Measurements from ENCODE around the gene ZNF853.

ZNF853 gene

GRCh38 chr7:6636741-6637543, 21.5 kb downstream of the ZNF853 start, which contains the start of gene ZNF316:
TSS of gene ZNF316 (plus strand) at chr7:6637318. CDS start at chr7:6642410, 5,092 bp downstream.
- DNase-seq (ENCODE audit: low read depth), result peak; percentile 45

GRCh38 chr7:6637544-6638229, 22.3 kb downstream of the ZNF853 start:
- peak; percentile 38 for DNase-seq (ENCODE audit: low read depth)

GRCh38 chr7:6639032-6639431, 23.6 kb downstream of the ZNF853 start:
- DNase-seq (ENCODE audit: low read depth), result no peak

GRCh38 chr7:6639627-6640026, 24.2 kb downstream of the ZNF853 start:
- no peak for DNase-seq (ENCODE audit: low read depth)

GRCh38 chr7:6640246-6640721, 24.9 kb downstream of the ZNF853 start:
- peak; percentile 29 for DNase-seq (ENCODE audit: low read depth)

DNA sequence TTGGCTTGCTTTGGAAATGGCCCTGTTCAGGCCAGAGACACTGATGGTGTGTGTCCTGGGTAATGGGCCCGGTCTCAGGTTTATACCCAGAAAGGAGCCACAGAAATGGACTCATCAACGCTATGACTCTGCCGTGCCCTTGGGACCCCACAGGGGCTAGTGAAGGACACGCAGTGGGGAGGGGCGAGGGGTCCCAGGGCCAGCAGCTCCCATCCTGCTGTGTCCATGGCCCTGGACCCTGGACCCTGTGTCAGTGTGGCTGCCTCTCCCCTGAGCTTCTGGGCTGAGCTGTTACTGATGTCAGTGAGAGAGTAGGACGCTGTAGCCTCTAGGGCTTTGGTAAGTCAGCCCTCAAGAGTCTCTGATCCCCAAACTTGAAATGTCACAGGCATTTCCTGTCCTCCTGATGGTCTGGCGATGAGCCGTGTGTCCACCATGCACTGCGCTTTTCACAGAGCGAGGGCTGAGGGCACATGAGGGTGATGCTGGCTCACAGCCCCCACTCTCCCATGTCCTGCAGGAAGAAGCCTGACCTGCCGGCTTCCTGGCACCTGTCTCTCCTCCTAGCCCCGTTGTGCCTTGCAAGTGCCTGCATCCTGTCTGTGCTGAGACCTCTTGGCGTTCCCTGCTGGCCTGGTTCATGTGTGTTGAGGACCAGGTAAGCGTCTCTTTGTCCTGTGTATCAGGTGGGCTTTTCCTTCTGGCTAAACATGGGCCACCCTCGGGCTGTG, 26.1 kb downstream of the ZNF853 start:
- no peak for DNase-seq (ENCODE audit: low read depth)

DNA sequence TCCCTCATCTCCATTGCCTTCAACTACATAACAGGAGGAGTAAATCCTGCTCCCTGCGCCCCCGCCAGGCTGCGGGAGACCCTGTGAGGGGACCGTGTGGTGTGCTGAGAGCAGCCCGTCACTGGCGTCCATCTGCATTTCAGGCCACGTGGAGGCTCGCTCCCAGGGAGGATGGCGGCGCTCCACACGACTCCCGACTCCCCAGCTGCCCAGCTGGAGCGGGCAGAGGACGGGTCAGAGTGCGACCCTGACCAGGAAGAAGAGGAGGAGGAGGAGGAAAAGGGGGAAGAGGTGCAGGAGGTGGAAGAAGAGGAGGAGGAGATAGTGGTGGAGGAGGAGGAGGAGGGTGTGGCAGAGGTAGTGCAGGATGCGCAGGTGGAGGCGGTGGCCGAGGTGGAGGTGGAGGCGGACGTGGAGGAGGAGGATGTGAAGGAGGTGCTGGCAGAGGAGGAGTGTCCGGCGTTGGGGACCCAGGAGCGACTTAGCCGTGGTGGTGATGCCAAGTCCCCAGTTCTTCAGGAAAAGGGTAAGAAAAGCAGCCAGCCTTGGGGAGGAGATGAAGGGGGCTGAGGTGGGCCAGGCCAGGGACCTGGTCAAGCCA, 26.9 kb downstream of the ZNF853 start:
- no peak for DNase-seq (ENCODE audit: low read depth)

DNA sequence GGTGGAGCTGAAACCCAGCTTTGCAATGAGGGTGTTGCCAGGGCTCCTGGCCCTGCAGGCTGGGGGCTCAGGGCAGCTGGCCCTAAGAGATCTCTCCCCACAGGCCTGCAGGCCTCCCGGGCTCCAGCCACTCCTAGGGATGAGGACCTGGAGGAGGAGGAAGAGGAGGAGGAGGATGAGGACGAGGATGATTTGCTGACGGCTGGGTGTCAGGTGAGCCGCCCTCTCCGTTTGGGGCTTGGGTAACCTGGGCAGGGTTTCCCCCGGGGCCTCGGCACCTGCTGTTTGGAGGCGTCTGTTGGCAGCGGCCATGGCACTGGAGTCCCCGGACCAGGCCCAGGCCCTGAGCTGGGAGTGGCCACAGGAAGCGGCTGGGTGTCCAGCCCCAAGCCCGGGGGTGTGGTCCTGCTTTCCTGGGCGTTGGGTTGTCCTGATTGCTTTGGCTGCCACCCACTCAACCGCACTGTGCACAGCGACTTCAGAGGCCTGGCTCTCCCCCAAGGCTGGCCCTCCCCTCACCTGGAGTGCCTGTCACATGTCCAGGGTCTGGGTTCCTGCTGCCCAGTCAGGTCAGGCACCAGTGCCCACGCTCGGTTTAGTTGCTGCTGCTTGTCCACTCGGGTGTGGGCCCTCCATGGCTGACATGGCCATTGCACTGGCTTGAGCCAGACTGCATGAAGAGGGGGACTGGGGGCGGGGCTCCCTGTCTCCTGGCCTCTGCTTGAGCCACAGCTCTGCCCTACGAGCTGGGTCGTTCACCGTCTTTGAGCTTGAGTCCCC, 27.6 kb downstream of the ZNF853 start:
- no peak for DNase-seq (ENCODE audit: low read depth)

GRCh38 chr7:6643915-6644625, 28.7 kb downstream of the ZNF853 start:
- DNase-seq (ENCODE audit: low read depth), result no peak

- DNase-seq (ENCODE audit: low read depth), result no peak
Observed at GRCh38 chr7:6644728-6645127, 29.3 kb downstream of the ZNF853 start.

- DNase-seq (ENCODE audit: low read depth), result no peak
Observed at GRCh38 chr7:6646465-6646864, 31.1 kb downstream of the ZNF853 start.

DNA sequence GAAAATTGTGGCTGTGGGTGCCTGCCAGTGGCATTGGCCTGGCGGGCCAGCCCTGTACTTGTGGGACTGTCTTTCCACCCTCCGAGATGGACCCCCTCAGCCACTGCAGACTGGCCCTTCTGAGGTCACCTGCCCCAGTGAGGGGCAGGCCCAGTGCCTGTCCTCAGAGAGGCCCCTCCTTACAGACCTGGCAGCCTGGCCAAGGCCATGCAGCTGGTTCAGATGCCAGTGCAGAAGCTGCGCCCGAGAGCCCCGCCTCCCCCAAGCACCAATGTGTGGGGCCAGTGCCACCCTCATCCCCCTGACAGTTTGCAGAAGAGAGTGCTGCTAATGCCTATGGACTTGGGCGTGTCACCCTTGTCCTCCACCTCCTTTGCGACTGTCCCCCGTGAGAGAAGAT, 31.7 kb downstream of the ZNF853 start:
- DNase-seq (ENCODE audit: low read depth), result no peak

DNA sequence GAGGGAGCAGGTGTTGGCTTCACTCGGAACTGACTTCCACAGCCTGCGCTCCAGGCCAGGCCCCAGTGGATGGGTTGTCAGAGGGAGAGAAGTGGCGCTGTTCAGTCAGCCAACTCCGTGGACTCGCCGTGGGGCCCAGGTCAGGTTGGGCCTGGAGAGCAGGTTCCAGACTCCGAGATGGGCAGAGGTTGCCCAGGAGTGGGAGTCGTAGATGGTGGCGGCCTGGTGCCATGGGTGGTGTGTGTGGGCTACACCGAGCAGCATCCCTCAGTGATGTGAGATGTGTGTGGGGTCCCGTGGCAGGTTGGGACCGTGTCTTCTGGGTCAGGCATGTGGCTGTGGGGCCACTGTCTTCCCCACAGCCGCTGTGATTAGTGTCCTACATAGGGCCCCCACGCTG, 32.1 kb downstream of the ZNF853 start:
- DNase-seq (ENCODE audit: low read depth), result no peak

DNA sequence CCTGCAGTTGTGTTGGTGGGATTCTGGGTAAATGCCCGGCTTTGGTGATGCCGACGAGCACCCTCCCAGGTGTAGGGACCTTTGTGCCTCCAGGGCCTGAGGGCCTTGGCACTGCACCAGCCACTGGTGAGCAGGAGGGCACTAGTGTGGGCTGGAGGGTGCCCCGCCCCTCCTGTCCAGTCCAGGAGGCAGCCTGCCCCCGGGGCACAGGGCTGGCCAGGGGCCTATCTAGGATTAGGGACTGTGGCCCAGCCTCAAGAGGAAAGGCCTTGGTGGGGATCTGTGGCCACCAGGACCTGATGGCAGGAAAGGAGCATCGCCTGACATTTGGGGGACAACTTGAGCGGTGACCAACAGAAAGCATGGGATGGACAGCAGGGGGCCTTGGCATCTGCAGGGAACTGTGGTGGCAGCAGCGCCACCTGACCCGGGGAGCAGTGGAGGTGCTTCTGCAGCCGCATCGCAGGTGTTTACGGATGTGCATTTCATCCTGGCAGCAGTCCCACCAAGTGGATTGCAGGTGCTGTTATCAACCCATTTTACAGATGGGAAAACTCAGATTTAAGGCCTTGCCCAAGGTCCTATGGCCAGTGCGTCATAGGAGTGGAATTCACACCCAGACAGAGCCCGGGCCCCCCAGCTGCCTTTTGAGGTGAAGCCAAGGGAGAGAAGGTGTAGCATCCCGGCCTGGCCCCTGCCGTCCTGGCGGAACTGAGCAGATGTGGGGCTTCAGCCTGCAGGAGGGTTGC, 32.8 kb downstream of the ZNF853 start:
- no peak for DNase-seq (ENCODE audit: low read depth)

GRCh38 chr7:6648815-6649104, 33.4 kb downstream of the ZNF853 start:
- no peak for DNase-seq (ENCODE audit: low read depth)

DNA sequence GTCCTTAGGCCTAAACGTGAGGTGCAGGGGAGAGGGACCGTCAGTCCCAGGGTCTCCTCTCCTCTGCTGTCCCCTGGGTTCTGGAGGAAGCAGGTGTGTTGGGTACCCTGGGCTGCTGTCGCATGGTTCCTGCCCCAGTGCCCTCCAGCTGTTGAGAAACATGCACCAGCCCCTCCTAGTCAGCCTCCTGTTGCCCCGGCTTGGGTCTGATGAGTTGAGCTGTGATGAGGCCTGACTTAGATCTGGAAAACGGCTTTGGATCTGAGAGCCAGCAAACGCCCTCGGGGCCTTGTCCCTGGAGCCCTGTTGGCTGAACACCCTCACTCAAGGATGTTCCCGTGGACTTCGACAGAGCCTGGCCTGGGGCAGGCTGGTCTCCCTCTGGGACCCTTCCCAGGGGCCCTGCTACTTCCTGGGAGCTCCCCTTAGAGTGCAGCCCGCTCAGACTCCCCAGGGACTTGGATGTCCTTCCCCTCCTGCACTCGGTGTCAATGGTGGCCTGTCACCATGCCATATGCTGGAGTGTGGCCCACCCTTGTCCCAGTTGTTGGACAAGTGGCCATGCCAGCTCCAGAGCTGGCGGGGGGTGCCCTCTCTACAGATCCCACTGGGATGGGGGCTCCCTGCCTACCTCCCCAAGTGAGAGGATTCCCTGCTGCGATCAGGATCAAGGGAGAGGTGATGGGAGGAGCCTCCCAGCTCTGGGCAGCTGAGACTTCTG, 34.0 kb downstream of the ZNF853 start:
- no peak for DNase-seq (ENCODE audit: low read depth)

GRCh38 chr7:6650086-6650485, 34.7 kb downstream of the ZNF853 start:
- DNase-seq (ENCODE audit: low read depth), result no peak

- no peak for DNase-seq (ENCODE audit: low read depth)
Observed at GRCh38 chr7:6650521-6651011, 35.2 kb downstream of the ZNF853 start.

DNA sequence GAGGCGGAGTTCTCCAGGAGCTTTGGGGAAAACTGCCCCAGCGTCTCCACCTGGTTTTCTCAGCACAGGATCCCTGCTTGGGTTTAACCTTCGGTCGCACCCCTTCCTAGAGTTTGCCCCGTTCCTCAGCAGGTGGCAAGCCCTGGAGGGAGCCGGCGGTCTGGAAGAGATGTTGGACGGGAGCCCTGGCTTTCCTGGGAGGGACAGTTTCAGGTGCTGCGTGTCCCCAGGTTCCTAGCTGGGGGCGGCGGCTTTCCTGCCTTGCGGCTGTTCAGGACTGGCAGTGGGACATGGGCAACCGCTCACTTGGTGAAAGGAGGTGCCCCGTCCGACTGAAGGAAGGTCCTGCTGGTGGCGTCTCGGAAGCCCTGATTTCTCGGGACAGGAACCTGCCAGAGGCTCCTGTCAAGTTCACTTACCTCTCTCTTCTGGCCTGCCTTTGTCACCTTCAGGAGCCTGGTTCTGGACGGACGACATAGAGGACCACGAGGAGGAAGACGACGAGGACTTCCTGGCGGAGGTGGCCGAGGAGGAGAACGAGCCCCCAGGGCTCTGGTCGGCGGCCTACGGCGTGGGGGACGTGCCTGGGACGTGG, 36.5 kb downstream of the ZNF853 start:
- DNase-seq (ENCODE audit: low read depth), result no peak

Measured in activated T-cell treated with anti-CD3 and anti-CD28 coated beads for 24 hours (primary cell).